ENCODE results near the gene DCLK1.

DCLK1 gene

GRCh38 chr13:35833031-35833430 lies 298.2 kb downstream of the DCLK1 start:
- DNase-seq (ENCODE audit: low read depth, low spot score), result no peak

GRCh38 chr13:35832551-35832950 lies 298.6 kb downstream of the DCLK1 start:
- no peak for DNase-seq (ENCODE audit: low read depth, low spot score)

- DNase-seq (ENCODE audit: low read depth, low spot score), result no peak
These were observed 300.2 kb downstream of the DCLK1 start for GRCh38 chr13:35830850-35831450.

- no peak for DNase-seq (ENCODE audit: low read depth, low spot score)
These were observed 304.4 kb downstream of the DCLK1 start for GRCh38 chr13:35826626-35827254.

- DNase-seq (ENCODE audit: low read depth, low spot score), result no peak
These were observed 306.4 kb downstream of the DCLK1 start for GRCh38 chr13:35824825-35825224.

GRCh38 chr13:35824395-35824794 lies 306.8 kb downstream of the DCLK1 start:
- no peak for DNase-seq (ENCODE audit: low read depth, low spot score)

GRCh38 chr13:35822666-35823065 lies 308.5 kb downstream of the DCLK1 start:
- no peak for DNase-seq (ENCODE audit: low read depth, low spot score)

GRCh38 chr13:35818633-35819067 lies 312.5 kb downstream of the DCLK1 start:
- no peak for DNase-seq (ENCODE audit: low read depth, low spot score)

- no peak for DNase-seq (ENCODE audit: low read depth, low spot score)
These were observed 313.3 kb downstream of the DCLK1 start for GRCh38 chr13:35817642-35818607.

- no peak for DNase-seq (ENCODE audit: low read depth, low spot score)
These were observed 316.6 kb downstream of the DCLK1 start for GRCh38 chr13:35814605-35815011.

- no peak for DNase-seq (ENCODE audit: low read depth, low spot score)
These were observed 318.4 kb downstream of the DCLK1 start for GRCh38 chr13:35812736-35813135.

GRCh38 chr13:35810321-35810720 lies 320.9 kb downstream of the DCLK1 start:
- DNase-seq (ENCODE audit: low read depth, low spot score), result no peak

- DNase-seq (ENCODE audit: low read depth, low spot score), result no peak
These were observed 322.3 kb downstream of the DCLK1 start for GRCh38 chr13:35808846-35809245.

- DNase-seq (ENCODE audit: low read depth, low spot score), result no peak
These were observed 326.3 kb downstream of the DCLK1 start for GRCh38 chr13:35804901-35805300.

- no peak for DNase-seq (ENCODE audit: low read depth, low spot score)
These were observed 333.2 kb downstream of the DCLK1 start for GRCh38 chr13:35797991-35798390.

GRCh38 chr13:35797244-35797643 lies 333.9 kb downstream of the DCLK1 start:
- DNase-seq (ENCODE audit: low read depth, low spot score), result no peak

- no peak for DNase-seq (ENCODE audit: low read depth, low spot score)
These were observed 334.6 kb downstream of the DCLK1 start for GRCh38 chr13:35796623-35797022.

GRCh38 chr13:35794734-35795389 lies 336.3 kb downstream of the DCLK1 start:
- DNase-seq (ENCODE audit: low read depth, low spot score), result no peak

GRCh38 chr13:35793823-35794222 lies 337.4 kb downstream of the DCLK1 start:
- DNase-seq (ENCODE audit: low read depth, low spot score), result no peak

GRCh38 chr13:35792911-35793310 lies 338.3 kb downstream of the DCLK1 start:
- DNase-seq (ENCODE audit: low read depth, low spot score), result no peak

GRCh38 chr13:35792021-35792420 lies 339.2 kb downstream of the DCLK1 start:
- DNase-seq (ENCODE audit: low read depth, low spot score), result no peak

Measured in brain pericyte (primary cell).